Stomach (tissue), 9 donors: ENCODE data around the gene ZNF860. TPM values are rescaled to one million over a fixed set of nuclear protein-coding genes. Genes with fewer than 3 reads are reported as not detected.
A peak's percentile ranks its signal among the peaks of the same experiment; 100 is the strongest.

ENCODE experiments used
- DNase-seq, 2 donors: peaks; one replicate each; pipeline versions ENCODE4 v3.0.0 to v3.0.0-alpha.2; 2013 to 2019
- H3K27ac ChIP-seq, 5 donors: fragments of 200-600 bp in 4 of 5; sonication (generic) in 4 of 5; one replicate each; pipeline ENCODE4 v1.5.1; 2013 to 2019; ENCODE audit warnings: mild to moderate bottlenecking in 1 of 5, moderate library complexity in 1 of 5
- H3K27me3 ChIP-seq, 3 donors: fragments of 200-600 bp; sonication (generic); one replicate each; pipeline ENCODE4 v1.5.1; 2017 to 2019; ENCODE audit warnings: mixed run types in 1 of 3
- H3K36me3 ChIP-seq, 4 donors: fragments of 200-600 bp; sonication (generic); 1 replicate in 3 of 4; 2 replicates in 1 of 4; pipeline ENCODE4 v1.5.1; 2016 to 2019
- H3K4me1 ChIP-seq, 4 donors: fragments of 200-600 bp; sonication (generic); one replicate each; pipeline ENCODE4 v1.5.1; 2016 to 2019
- H3K4me3 ChIP-seq, 4 donors: fragments of 200-600 bp; sonication (generic) in 3 of 4; one replicate each; pipeline ENCODE4 v1.5.1; 2016 to 2019; ENCODE audit warnings: mild to moderate bottlenecking in 1 of 4
- H3K9me3 ChIP-seq, 4 donors: fragments of 200-600 bp; sonication (generic); one replicate each; pipeline ENCODE4 v1.5.1; 2016 to 2019
- EP300 ChIP-seq: sonication (generic); formaldehyde crosslinking; IDR thresholded peaks from one replicate; pipeline ENCODE4 v1.6.1; 2017; ENCODE audit warnings: antibody characterized with exemption
- POLR2A ChIP-seq, 4 donors: fragments of 450-650 bp; IDR thresholded peaks; one replicate each; pipeline ENCODE4 v1.6.1; 2016; ENCODE audit warnings: antibody characterized with exemption in 4 of 4, control low read depth in 2 of 4, mild to moderate bottlenecking in 1 of 4, moderate library complexity in 1 of 4
- POLR2AphosphoS5 ChIP-seq, 3 donors: sonication (generic); formaldehyde crosslinking; IDR thresholded peaks; one replicate each; pipeline ENCODE4 v1.6.1; 2016; ENCODE audit warnings: antibody characterized with exemption in 3 of 3
- WGBS, 5 donors: extraction: QIAGEN DNeasy Blood & Tissue Kit in 3 of 5; methylation state at CpG; one replicate each; pipeline versions ENCODE4 v1.1.5 to v1.1.7; 2013 to 2018; 5-methylcytosine and 5-hydroxymethylcytosine counted together
- intact Hi-C: fragments of 100-400 bp; cut with DNase I; formaldehyde crosslinking; loops from one replicate; pipeline ENCODE4 v1.15.1; 2023; ENCODE audit warnings: low total_unique reads
- polyA plus RNA-seq, 3 donors: library from polyadenylated mRNA; stranded (reverse); fragments of 200-250 nt; gene quantifications; one replicate each; pipeline ENCODE4 v1.2.3, GENCODE V29; 2013
- total RNA-seq, 5 donors: library from RNA; depleted of rRNA; stranded (reverse); fragments of >200 nt; gene quantifications; one replicate each; pipeline versions ENCODE4 v1.1.0 to v1.2.3, GENCODE V29; 2014 to 2016
- TF ChIP-seq, protein P1 (sequence below), 7 experiments: fragments of 450-650 bp in 4 of 7; fragments of 200-600 bp in 3 of 7; sonication (generic) in 3 of 7; IDR thresholded peaks; one replicate each; pipeline ENCODE4 v1.5.1; 2016 to 2019; ENCODE audit warnings: antibody characterized with exemption in 7 of 7, control low read depth in 2 of 7, mild to moderate bottlenecking in 1 of 7
- donor health status: healthy with polysubstance abuse.
- donor health status: Bipolar disorder and iron deficiency.
- donor health status: healthy.

The ZNF860 gene
- total and polyA plus RNA-seq, 8 donors, result 0.50 to 2.0 (median 1.3) TPM; not detected in 4

DNA sequence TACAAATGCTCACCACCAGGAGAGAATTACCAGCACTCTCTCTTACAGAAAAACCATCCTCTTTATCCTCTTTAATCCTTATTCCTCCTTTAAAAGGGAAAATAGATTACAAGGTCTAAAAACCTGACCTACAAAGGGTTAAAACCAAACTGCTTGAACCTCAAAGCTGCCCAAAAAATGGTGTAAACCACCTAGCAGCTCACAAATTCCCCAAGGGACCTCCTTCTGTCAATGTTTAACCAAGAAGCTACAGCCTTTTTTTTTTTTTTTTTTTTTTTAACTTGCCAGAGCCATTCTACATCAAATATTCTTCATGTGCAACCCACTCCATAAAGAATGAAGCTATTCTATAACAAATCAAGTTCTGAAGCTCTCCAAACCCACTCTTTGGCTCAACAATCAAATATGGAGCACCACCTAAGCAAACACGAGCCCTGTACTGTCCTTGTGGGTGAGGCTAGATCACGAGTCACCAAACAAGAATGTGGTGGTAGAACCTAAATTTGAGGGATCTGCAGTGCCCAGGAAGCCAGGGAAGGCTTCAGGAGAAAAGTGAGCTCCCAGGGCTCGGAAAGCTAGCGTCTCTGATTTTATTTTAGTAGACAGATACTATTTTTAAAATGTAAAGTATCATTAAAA lies 20.6 kb upstream of the ZNF860 start:
- intact Hi-C loops, result no loop called here
- Histone ChIP-seq H3K4me3 (no peak overlapping the region), H3K9me3 (peaks cover 0 to under 1% (median 0%) of the 10 kb centered on the region in 4 donors), H3K4me1 (peaks cover 25 to 40% (median 29%) of the 10 kb centered on the region in 4 donors), H3K36me3 (no peaks in the 10 kb centered on the region), H3K27ac (peak overlapping the region in 4 of 5 donors; percentile 73 to 82 (median 78)), H3K27me3 (no peaks in the 10 kb centered on the region)
- 31 to 48% (median 41%) methylated on average over 4 of the region's 4 CpGs for WGBS, 5 donors
- TF ChIP-seq POLR2A (IDR thresholded peaks at IDR 0.05) (no peak), POLR2AphosphoS5 (IDR thresholded peaks at IDR 0.05) (no peak), EP300 (no peak)
- TF ChIP-seq, protein P1, sequence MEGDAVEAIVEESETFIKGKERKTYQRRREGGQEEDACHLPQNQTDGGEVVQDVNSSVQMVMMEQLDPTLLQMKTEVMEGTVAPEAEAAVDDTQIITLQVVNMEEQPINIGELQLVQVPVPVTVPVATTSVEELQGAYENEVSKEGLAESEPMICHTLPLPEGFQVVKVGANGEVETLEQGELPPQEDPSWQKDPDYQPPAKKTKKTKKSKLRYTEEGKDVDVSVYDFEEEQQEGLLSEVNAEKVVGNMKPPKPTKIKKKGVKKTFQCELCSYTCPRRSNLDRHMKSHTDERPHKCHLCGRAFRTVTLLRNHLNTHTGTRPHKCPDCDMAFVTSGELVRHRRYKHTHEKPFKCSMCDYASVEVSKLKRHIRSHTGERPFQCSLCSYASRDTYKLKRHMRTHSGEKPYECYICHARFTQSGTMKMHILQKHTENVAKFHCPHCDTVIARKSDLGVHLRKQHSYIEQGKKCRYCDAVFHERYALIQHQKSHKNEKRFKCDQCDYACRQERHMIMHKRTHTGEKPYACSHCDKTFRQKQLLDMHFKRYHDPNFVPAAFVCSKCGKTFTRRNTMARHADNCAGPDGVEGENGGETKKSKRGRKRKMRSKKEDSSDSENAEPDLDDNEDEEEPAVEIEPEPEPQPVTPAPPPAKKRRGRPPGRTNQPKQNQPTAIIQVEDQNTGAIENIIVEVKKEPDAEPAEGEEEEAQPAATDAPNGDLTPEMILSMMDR (IDR thresholded peaks at IDR 0.05), result no peak
- DNase-seq, result no peak

DNA sequence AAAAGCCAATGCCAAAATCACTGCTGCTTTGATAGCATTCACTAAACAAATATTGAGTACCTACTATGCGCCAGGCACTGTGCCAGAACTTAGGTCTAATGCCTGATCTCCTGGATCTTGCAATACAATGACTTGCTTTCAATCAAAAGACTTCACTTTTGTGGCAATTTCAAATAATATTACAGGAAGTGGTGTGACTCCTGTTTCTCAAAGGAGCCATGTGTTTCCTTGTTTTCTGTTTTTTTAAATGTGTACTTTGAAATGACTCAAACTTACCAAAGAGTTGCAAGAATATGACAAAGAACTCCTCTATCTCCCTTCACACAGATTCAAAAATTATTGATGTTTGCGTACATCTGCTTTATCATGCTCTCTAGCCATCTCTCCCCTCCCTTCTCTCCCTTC lies 18.7 kb upstream of the ZNF860 start:
- no peak for DNase-seq
- no peaks in the 10 kb centered on the region for H3K27me3 ChIP-seq
- no peak overlapping the region for H3K4me3 ChIP-seq
- TF ChIP-seq POLR2AphosphoS5 (IDR thresholded peaks at IDR 0.05), result no peak
- TF ChIP-seq, protein P1 (IDR thresholded peaks at IDR 0.05), result no peak
- no peak for TF ChIP-seq POLR2A (IDR thresholded peaks at IDR 0.05)
- TF ChIP-seq EP300, result no peak
- no peaks in the 10 kb centered on the region for H3K36me3 ChIP-seq
- WGBS, 5 donors, result 58 to 84% (median 75%) methylated on average over 2 of the region's 2 CpGs
- no peak overlapping the region for H3K27ac ChIP-seq
- intact Hi-C loops, result no loop called here
- peaks cover 23 to 36% (median 31%) of the 10 kb centered on the region in 4 donors for H3K4me1 ChIP-seq
- no peaks in the 10 kb centered on the region for H3K9me3 ChIP-seq

DNA sequence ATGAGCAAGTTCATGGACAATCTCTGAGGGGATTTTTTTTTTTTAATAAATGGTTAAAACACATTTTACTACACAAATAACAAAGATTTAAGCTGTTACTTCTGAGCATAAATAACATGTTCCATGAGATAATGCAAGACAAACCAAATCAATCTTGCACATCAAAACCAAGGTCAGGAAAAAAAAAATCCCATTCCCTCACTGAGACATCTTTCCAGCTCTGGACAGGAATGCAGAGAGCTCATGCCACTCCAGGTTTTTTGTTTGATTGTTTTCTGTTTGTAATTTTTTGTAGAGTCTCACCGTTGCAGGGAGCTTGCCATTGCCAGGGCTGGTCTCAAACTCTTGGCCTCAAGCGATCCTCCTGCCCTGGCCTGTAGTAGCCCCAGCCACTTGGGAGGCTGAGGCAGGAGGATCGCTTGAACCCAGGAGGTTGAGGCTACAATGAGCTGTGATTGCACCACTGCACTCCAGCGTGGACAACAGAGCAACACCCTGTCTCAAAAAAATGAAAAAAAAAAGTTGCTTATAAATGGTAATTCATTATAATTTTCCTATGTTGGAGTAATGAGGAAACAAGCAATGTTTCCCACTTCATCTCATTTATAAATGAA lies 14.5 kb upstream of the ZNF860 start:
- DNase-seq, result no peak
- Histone ChIP-seq H3K4me1 (peaks cover 0 to 13% (median 7%) of the 10 kb centered on the region in 4 donors), H3K27me3 (no peaks in the 10 kb centered on the region), H3K9me3 (no peaks in the 10 kb centered on the region), H3K27ac (peak overlapping the region in 4 of 5 donors; percentile 42 to 80 (median 58)), H3K4me3 (no peak overlapping the region), H3K36me3 (no peaks in the 10 kb centered on the region)
- TF ChIP-seq EP300, result no peak
- TF ChIP-seq POLR2A (IDR thresholded peaks at IDR 0.05), result no peak
- TF ChIP-seq, protein P1 (IDR thresholded peaks at IDR 0.05), result no peak
- TF ChIP-seq POLR2AphosphoS5 (IDR thresholded peaks at IDR 0.05), result no peak
- WGBS, 5 donors, result 75 to 89% (median 81%) methylated on average over 4 of the region's 4 CpGs
- intact Hi-C loops, result no loop called here

DNA sequence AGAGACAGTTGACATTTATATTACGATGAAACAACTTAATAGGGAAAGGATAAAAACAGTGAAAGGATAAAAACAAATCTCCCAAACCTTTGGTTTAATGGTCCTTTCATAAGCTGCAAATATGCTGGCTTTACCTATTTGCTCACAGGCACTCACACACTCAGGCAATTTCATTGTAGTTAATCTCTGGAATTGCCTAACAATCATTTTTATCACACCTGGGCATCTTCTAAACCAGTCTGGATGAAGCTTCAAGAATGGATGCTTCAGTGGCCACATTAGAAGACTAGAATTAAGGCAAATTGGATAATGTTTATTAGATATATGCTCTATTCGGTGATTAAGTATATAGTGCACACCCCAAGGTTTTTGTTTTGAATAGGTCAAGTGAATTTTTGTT lies 14.0 kb upstream of the ZNF860 start:
- 73 to 81% (median 74%) methylated on average over 2 of the region's 2 CpGs for WGBS, 5 donors
- Histone ChIP-seq H3K27me3 (no peaks in the 10 kb centered on the region), H3K27ac (peak overlapping the region in 4 of 5 donors; percentile 42 to 80 (median 54)), H3K9me3 (no peaks in the 10 kb centered on the region), H3K4me1 (peaks cover 0 to 13% (median 7%) of the 10 kb centered on the region in 4 donors), H3K36me3 (no peaks in the 10 kb centered on the region), H3K4me3 (no peak overlapping the region)
- TF ChIP-seq EP300 (no peak), POLR2A (IDR thresholded peaks at IDR 0.05) (no peak), POLR2AphosphoS5 (IDR thresholded peaks at IDR 0.05) (no peak)
- TF ChIP-seq, protein P1 (IDR thresholded peaks at IDR 0.05), result no peak
- DNase-seq, result no peak
- intact Hi-C loops, result no loop called here
